WTC11 (cell line): ENCODE measurements around the gene KDM4E. TPM values are rescaled to one million over a fixed set of nuclear protein-coding genes. Genes with fewer than 3 reads are reported as not detected.

Source experiments
- ATAC-seq: fragments of 200-7000 bp; cut with Tn5 transposase; 2 replicates; pipeline ENCODE4 v1.10.0; 2021; ENCODE audit warnings: mild to moderate bottlenecking, moderate library complexity
- CTCF ChIA-PET: fragments of 300-600 bp; sonication (Branson Sonifier 250); formaldehyde crosslinking; loops from one replicate; lab custom pipeline; 2021; ENCODE audit warnings: antibody characterized with exemption; lab: Charles Lee
- POLR2A ChIA-PET: fragments of 350-600 bp; sonication (Branson Sonifier 250); formaldehyde crosslinking; loops from one replicate; lab custom pipeline; 2021; ENCODE audit warnings: antibody characterized with exemption; lab: Charles Lee
- DNase-seq: peaks from one replicate; pipeline ENCODE4 v3.0.0; 2021; ENCODE audit warnings: low spot score
- H3K27ac Mint-ChIP-seq: 2 replicates; pipeline ENCODE4 v1.8.0; 2021; ENCODE audit warnings: mixed read lengths
- H3K27me3 Mint-ChIP-seq: 2 replicates; pipeline ENCODE4 v1.8.0; 2021; ENCODE audit warnings: low read depth, mild to moderate bottlenecking, moderate library complexity, mixed read lengths
- H3K36me3 Mint-ChIP-seq: 2 replicates; pipeline ENCODE4 v1.8.0; 2021; ENCODE audit warnings: mixed read lengths
- H3K4me1 Mint-ChIP-seq: 2 replicates; pipeline ENCODE4 v1.8.0; 2022; ENCODE audit warnings: mixed read lengths
- H3K4me3 Mint-ChIP-seq: 2 replicates; pipeline ENCODE4 v1.8.0; 2021; ENCODE audit warnings: mild to moderate bottlenecking, moderate library complexity, mixed read lengths
- H3K9me3 Mint-ChIP-seq: 2 replicates; pipeline ENCODE4 v1.8.0; 2021; ENCODE audit warnings: mixed read lengths
- AFF4 ChIP-seq: sonication (generic); formaldehyde crosslinking; IDR thresholded peaks from 2 replicates; pipeline ENCODE4 v1.8.1; 2023; ENCODE audit warnings: mild to moderate bottlenecking, missing genetic modification reagents, borderline replicate concordance
- AR ChIP-seq: fragments of 250-450 bp; sonication (Bioruptor Pico); IDR thresholded peaks from 2 replicates; pipeline ENCODE4 v1.9.0; 2021; ENCODE audit warnings: mild to moderate bottlenecking
- EMX1 ChIP-seq: fragments of 250-450 bp; sonication (Bioruptor Pico); IDR thresholded peaks from 2 replicates; pipeline ENCODE4 v1.8.0; 2021; ENCODE audit warnings: mild to moderate bottlenecking
- ESRRA ChIP-seq: sonication (generic); formaldehyde crosslinking; IDR thresholded peaks from 2 replicates; pipeline ENCODE4 v1.8.1; 2022; ENCODE audit warnings: mild to moderate bottlenecking, missing genetic modification reagents, borderline replicate concordance
- FOXP1 ChIP-seq: sonication (generic); formaldehyde crosslinking; IDR thresholded peaks from 2 replicates; pipeline ENCODE4 v1.8.0; 2022; ENCODE audit warnings: missing genetic modification reagents, mild to moderate bottlenecking, moderate library complexity, borderline replicate concordance
- IRF2 ChIP-seq: sonication (generic); formaldehyde crosslinking; IDR thresholded peaks from 2 replicates; pipeline ENCODE4 v1.8.0; 2022; ENCODE audit warnings: low read depth, missing genetic modification reagents, borderline replicate concordance
- JAZF1 ChIP-seq: fragments of 250-450 bp; sonication (Bioruptor Pico); IDR thresholded peaks from 2 replicates; pipeline ENCODE4 v1.9.0; 2021; ENCODE audit warnings: moderate library complexity, mild to moderate bottlenecking, inconsistent platforms
- SMAD4 ChIP-seq: sonication (generic); formaldehyde crosslinking; IDR thresholded peaks from 2 replicates; pipeline ENCODE4 v1.8.0; 2022; ENCODE audit warnings: mild to moderate bottlenecking, missing genetic modification reagents
- SOX15 ChIP-seq: fragments of 250-450 bp; sonication (Bioruptor Pico); IDR thresholded peaks from 2 replicates; pipeline ENCODE4 v1.9.0; 2021; ENCODE audit warnings: mild to moderate bottlenecking
- ZNF138 ChIP-seq: sonication (generic); formaldehyde crosslinking; conservative IDR thresholded peaks from 2 replicates; pipeline ENCODE4 v1.8.1; 2022; ENCODE audit warnings: mild to moderate bottlenecking, moderate library complexity, missing genetic modification reagents
- ZNF219 ChIP-seq: sonication (generic); formaldehyde crosslinking; IDR thresholded peaks from 2 replicates; pipeline ENCODE4 v1.8.0; 2023; ENCODE audit warnings: missing genetic modification reagents, mild to moderate bottlenecking, borderline replicate concordance
- ZNF281 ChIP-seq: sonication (generic); formaldehyde crosslinking; IDR thresholded peaks from 2 replicates; pipeline ENCODE4 v1.8.0; 2023; ENCODE audit warnings: mild to moderate bottlenecking, missing genetic modification reagents
- ZNF423 ChIP-seq: fragments of 250-450 bp; sonication (Bioruptor Pico); IDR thresholded peaks from 2 replicates; pipeline ENCODE4 v2.1.2; 2022; ENCODE audit warnings: mild to moderate bottlenecking, moderate library complexity
- total RNA-seq: library from RNA; stranded (reverse); gene quantifications from 3 replicates; pipeline ENCODE4 v1.2.3, GENCODE V29; 2021
- TF ChIP-seq, protein P1 (sequence below): sonication (generic); formaldehyde crosslinking; IDR thresholded peaks from 2 replicates; pipeline ENCODE4 v1.8.0; 2022; ENCODE audit warnings: missing genetic modification reagents
- TF ChIP-seq, protein P2 (sequence below): sonication (generic); formaldehyde crosslinking; IDR thresholded peaks from 2 replicates; pipeline ENCODE4 v1.8.1; 2023; ENCODE audit warnings: mild to moderate bottlenecking, missing genetic modification reagents
- TF ChIP-seq, protein P3 (sequence below): fragments of 250-450 bp; sonication (Bioruptor Pico); conservative IDR thresholded peaks from 2 replicates; pipeline ENCODE4 v1.9.0; 2021; ENCODE audit warnings: mild to moderate bottlenecking

The KDM4E gene
- total RNA-seq, 1 experiment from 2014 or later: not detected

DNA sequence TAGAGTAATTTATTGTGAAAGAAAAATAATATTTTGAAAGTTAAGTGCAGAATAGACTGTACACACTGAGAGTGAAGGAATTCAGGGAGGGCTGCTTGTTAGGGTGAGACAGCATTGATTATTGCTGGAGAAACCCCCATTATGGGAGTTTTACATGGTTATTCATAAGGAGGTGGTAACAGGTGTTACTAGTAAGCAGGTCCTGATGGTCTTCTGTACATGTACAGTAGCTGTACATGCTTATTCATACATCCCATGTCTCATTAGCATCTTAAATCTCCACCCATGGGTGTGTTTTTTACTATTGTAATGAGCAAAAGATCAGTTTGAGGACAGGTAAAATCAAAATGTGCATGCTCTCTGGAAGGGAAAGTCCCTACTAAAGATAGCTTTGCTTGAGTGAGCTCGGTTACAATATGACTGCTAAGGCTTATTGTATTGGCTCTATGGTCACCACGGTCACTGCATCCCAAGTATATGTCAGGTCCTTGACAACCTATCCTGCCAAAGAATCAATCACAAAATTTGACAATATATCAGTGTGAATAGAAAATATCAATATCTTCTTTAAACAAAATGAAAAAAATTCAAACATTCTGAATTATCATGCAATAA is 30.3 kb downstream of the KDM4E start (continued):
- TF ChIP-seq ZNF281 (no peak), ZNF423 (CRISPR knock-in tag) (no peak), AR (CRISPR knock-in tag) (no peak), AFF4 (CRISPR knock-in tag) (no peak), ESRRA (CRISPR knock-in tag) (no peak), ZNF138 (no peak), EMX1 (no peak)

GRCh38 chr11:95057959-95058358 is 32.9 kb downstream of the KDM4E start:
- DNase-seq: no peak
- Mint-ChIP-seq H3K4me3 (no peak overlapping the region), H3K4me1 (no peaks in the 10 kb centered on the region), H3K27ac (no peak overlapping the region), H3K36me3 (no peaks in the 10 kb centered on the region), H3K9me3 (no peaks in the 10 kb centered on the region), H3K27me3 (peaks cover 38% of the 10 kb centered on the region)
- no peak for ATAC-seq
- ChIA-PET POLR2A (no interaction called here), CTCF (interaction anchor here (0.9 kb wide), 1 partner anchor 9 kb away, joined by 3 read pairs; the partner anchor contains the start of gene SRSF8)
- no peak for TF ChIP-seq ZNF219 (CRISPR knock-in tag)
- no peak for TF ChIP-seq JAZF1 (CRISPR knock-in tag)
- TF ChIP-seq IRF2 (CRISPR knock-in tag): no peak
- no peak for TF ChIP-seq SOX15 (CRISPR knock-in tag)
- TF ChIP-seq, protein P1, sequence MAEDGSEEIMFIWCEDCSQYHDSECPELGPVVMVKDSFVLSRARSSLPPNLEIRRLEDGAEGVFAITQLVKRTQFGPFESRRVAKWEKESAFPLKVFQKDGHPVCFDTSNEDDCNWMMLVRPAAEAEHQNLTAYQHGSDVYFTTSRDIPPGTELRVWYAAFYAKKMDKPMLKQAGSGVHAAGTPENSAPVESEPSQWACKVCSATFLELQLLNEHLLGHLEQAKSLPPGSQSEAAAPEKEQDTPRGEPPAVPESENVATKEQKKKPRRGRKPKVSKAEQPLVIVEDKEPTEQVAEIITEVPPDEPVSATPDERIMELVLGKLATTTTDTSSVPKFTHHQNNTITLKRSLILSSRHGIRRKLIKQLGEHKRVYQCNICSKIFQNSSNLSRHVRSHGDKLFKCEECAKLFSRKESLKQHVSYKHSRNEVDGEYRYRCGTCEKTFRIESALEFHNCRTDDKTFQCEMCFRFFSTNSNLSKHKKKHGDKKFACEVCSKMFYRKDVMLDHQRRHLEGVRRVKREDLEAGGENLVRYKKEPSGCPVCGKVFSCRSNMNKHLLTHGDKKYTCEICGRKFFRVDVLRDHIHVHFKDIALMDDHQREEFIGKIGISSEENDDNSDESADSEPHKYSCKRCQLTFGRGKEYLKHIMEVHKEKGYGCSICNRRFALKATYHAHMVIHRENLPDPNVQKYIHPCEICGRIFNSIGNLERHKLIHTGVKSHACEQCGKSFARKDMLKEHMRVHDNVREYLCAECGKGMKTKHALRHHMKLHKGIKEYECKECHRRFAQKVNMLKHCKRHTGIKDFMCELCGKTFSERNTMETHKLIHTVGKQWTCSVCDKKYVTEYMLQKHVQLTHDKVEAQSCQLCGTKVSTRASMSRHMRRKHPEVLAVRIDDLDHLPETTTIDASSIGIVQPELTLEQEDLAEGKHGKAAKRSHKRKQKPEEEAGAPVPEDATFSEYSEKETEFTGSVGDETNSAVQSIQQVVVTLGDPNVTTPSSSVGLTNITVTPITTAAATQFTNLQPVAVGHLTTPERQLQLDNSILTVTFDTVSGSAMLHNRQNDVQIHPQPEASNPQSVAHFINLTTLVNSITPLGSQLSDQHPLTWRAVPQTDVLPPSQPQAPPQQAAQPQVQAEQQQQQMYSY (CRISPR knock-in tag): no peak
- TF ChIP-seq, protein P2, sequence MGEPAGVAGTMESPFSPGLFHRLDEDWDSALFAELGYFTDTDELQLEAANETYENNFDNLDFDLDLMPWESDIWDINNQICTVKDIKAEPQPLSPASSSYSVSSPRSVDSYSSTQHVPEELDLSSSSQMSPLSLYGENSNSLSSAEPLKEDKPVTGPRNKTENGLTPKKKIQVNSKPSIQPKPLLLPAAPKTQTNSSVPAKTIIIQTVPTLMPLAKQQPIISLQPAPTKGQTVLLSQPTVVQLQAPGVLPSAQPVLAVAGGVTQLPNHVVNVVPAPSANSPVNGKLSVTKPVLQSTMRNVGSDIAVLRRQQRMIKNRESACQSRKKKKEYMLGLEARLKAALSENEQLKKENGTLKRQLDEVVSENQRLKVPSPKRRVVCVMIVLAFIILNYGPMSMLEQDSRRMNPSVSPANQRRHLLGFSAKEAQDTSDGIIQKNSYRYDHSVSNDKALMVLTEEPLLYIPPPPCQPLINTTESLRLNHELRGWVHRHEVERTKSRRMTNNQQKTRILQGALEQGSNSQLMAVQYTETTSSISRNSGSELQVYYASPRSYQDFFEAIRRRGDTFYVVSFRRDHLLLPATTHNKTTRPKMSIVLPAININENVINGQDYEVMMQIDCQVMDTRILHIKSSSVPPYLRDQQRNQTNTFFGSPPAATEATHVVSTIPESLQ (CRISPR knock-in tag): no peak
- TF ChIP-seq ESRRA (CRISPR knock-in tag): no peak
- TF ChIP-seq, protein P3, sequence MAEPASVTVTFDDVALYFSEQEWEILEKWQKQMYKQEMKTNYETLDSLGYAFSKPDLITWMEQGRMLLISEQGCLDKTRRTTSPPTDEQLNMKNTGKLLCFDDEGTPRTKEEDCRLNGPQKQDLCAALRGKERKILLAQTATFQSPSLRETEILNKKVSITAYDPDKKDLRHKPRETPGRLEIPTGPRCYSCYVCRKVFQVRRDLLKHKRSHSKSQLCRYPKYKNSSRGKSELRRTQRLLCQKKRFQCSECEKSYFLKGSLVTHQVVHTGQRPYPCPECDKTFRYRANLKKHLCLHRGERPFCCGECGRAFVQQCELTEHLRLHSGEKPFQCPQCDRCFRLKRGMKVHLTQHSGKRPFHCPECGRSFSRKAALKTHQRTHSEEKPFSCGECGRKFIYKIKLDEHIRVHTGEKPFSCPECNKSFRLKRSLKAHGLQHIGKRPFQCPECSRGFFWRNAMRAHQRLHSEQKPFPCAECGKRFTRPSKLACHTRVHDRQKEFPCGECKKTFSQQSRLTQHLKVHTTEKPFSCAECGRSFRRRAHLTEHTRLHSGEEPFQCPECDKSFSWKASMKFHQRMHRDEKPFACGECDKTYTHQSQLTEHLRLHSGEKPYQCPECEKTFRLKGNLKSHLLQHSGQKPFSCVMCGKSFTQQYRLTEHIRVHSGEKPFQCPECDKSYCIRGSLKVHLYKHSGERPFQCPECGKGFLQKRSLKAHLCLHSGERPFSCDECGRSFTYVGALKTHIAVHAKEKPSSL (CRISPR knock-in tag): no peak
- TF ChIP-seq FOXP1 (CRISPR knock-in tag): no peak
- TF ChIP-seq SMAD4 (CRISPR knock-in tag): no peak
